Measurements from ENCODE around the gene TEAD1. TPM values are rescaled to one million over a fixed set of nuclear protein-coding genes. Genes with fewer than 3 reads are reported as not detected.

The TEAD1 gene
- polyA plus RNA-seq, 1 donor from 2014 or later: 12.2 TPM

GRCh38 chr11:12653729-12654128, 20.5 kb upstream of the TEAD1 start:
- Histone ChIP-seq H3K79me2 (replicated peaks; ENCODE audit: insufficient read depth, low read length) (no peaks in the 10 kb centered on the region), H3K9ac (ENCODE audit: low read length) (no peak overlapping the region), H2AFZ (ENCODE audit: low read depth, low read length) (no peak overlapping the region), H3K4me3 (ENCODE audit: low read length) (no peak overlapping the region), H3K36me3 (ENCODE audit: insufficient read depth, low read length) (no peaks in the 10 kb centered on the region), H3K4me2 (ENCODE audit: low read length) (no peak overlapping the region), H3F3A (ENCODE audit: insufficient read depth, low read length, poor library complexity, severe bottlenecking) (no peaks in the 10 kb centered on the region), H3K9me2 (ENCODE audit: insufficient read depth, low read length) (no peaks in the 10 kb centered on the region), H4K20me1 (ENCODE audit: insufficient read depth) (no peaks in the 10 kb centered on the region), H3K27me3 (ENCODE audit: insufficient read depth, low read depth, low read length) (no peaks in the 10 kb centered on the region), H3K9me3 (ENCODE audit: low read length) (no peaks in the 10 kb centered on the region), H3K27ac (ENCODE audit: low read length) (no peak overlapping the region)
- TF ChIP-seq SMC3 (conservative IDR thresholded peaks at IDR 0.05; ENCODE audit: poor library complexity): no peak

DNA sequence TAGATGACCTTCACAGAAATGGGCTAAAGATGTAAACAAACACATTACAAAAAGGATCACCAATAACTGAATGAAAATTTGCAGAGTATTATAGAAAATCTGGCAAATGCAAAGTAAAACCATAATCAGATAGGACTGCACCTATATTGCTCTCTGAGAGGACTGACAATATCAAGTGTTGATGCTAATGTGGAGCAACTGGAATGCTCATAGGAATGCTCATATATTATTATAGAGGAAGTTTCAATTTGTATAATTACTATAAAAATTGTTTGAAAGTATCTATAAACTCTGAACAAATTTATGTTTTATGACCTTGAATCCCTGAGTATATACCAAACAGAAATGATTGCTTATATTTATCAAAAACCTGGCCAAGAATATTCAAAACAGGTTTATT, 18.4 kb upstream of the TEAD1 start:
- Histone ChIP-seq H4K20me1 (ENCODE audit: insufficient read depth) (no peaks in the 10 kb centered on the region), H3K79me2 (replicated peaks; ENCODE audit: insufficient read depth, low read length) (no peaks in the 10 kb centered on the region), H3K4me3 (ENCODE audit: low read length) (no peak overlapping the region), H3K27me3 (ENCODE audit: insufficient read depth, low read depth, low read length) (no peaks in the 10 kb centered on the region), H3K9me2 (ENCODE audit: insufficient read depth, low read length) (no peaks in the 10 kb centered on the region), H3K4me2 (ENCODE audit: low read length) (no peak overlapping the region), H3F3A (ENCODE audit: insufficient read depth, low read length, poor library complexity, severe bottlenecking) (no peaks in the 10 kb centered on the region), H3K27ac (ENCODE audit: low read length) (no peak overlapping the region), H2AFZ (ENCODE audit: low read depth, low read length) (no peak overlapping the region), H3K36me3 (ENCODE audit: insufficient read depth, low read length) (no peaks in the 10 kb centered on the region), H3K9me3 (ENCODE audit: low read length) (no peaks in the 10 kb centered on the region), H3K9ac (ENCODE audit: low read length) (no peak overlapping the region)
- TF ChIP-seq EZH2 (IDR thresholded peaks at IDR 0.05; ENCODE audit: borderline replicate concordance, insufficient read depth, low read length, poor library complexity, severe bottlenecking) (no peak), EP300 (conservative IDR thresholded peaks at IDR 0.05; ENCODE audit: poor library complexity, severe bottlenecking) (no peak), SMC3 (conservative IDR thresholded peaks at IDR 0.05; ENCODE audit: poor library complexity) (no peak), MXI1 (conservative IDR thresholded peaks at IDR 0.05; ENCODE audit: poor library complexity, severe bottlenecking) (no peak), POLR2AphosphoS5 (IDR thresholded peaks at IDR 0.05) (no peak), RAD21 (conservative IDR thresholded peaks at IDR 0.05) (no peak), TAF1 (IDR thresholded peaks at IDR 0.05; ENCODE audit: low read depth) (no peak)
- TF ChIP-seq, protein P1, sequence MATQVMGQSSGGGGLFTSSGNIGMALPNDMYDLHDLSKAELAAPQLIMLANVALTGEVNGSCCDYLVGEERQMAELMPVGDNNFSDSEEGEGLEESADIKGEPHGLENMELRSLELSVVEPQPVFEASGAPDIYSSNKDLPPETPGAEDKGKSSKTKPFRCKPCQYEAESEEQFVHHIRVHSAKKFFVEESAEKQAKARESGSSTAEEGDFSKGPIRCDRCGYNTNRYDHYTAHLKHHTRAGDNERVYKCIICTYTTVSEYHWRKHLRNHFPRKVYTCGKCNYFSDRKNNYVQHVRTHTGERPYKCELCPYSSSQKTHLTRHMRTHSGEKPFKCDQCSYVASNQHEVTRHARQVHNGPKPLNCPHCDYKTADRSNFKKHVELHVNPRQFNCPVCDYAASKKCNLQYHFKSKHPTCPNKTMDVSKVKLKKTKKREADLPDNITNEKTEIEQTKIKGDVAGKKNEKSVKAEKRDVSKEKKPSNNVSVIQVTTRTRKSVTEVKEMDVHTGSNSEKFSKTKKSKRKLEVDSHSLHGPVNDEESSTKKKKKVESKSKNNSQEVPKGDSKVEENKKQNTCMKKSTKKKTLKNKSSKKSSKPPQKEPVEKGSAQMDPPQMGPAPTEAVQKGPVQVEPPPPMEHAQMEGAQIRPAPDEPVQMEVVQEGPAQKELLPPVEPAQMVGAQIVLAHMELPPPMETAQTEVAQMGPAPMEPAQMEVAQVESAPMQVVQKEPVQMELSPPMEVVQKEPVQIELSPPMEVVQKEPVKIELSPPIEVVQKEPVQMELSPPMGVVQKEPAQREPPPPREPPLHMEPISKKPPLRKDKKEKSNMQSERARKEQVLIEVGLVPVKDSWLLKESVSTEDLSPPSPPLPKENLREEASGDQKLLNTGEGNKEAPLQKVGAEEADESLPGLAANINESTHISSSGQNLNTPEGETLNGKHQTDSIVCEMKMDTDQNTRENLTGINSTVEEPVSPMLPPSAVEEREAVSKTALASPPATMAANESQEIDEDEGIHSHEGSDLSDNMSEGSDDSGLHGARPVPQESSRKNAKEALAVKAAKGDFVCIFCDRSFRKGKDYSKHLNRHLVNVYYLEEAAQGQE (IDR thresholded peaks at IDR 0.05; ENCODE audit: borderline replicate concordance): no peak
- TF ChIP-seq, protein P2, sequence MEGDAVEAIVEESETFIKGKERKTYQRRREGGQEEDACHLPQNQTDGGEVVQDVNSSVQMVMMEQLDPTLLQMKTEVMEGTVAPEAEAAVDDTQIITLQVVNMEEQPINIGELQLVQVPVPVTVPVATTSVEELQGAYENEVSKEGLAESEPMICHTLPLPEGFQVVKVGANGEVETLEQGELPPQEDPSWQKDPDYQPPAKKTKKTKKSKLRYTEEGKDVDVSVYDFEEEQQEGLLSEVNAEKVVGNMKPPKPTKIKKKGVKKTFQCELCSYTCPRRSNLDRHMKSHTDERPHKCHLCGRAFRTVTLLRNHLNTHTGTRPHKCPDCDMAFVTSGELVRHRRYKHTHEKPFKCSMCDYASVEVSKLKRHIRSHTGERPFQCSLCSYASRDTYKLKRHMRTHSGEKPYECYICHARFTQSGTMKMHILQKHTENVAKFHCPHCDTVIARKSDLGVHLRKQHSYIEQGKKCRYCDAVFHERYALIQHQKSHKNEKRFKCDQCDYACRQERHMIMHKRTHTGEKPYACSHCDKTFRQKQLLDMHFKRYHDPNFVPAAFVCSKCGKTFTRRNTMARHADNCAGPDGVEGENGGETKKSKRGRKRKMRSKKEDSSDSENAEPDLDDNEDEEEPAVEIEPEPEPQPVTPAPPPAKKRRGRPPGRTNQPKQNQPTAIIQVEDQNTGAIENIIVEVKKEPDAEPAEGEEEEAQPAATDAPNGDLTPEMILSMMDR (IDR thresholded peaks at IDR 0.05; ENCODE audit: poor library complexity, severe bottlenecking): no peak

DNA sequence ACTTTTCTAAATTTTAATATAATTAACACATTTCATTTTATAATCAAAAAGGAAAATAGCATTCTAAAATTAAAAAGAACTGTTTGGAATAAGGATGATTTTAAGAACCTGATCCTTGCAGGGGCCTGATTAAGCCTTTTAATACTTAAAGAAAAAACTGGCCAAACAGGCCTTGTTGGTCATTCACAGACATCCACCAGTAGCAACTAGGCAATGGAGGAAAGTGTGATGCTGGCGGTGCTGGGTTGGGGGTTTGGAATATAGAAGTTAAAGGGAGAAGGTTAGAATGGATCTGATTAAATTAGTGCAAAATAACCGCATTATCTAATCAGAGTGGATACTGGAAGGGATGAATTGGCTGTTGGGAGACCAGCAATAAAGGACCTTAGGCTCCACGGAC, 16.9 kb upstream of the TEAD1 start:
- no peaks in the 10 kb centered on the region for H3K27me3 ChIP-seq (ENCODE audit: insufficient read depth, low read depth, low read length)
- no peak overlapping the region for H3K4me2 ChIP-seq (ENCODE audit: low read length)
- no peaks in the 10 kb centered on the region for H3K9me3 ChIP-seq (ENCODE audit: low read length)
- no peaks in the 10 kb centered on the region for H3K79me2 ChIP-seq (replicated peaks; ENCODE audit: insufficient read depth, low read length)
- H2AFZ ChIP-seq (ENCODE audit: low read depth, low read length): no peak overlapping the region
- H3K9me2 ChIP-seq (ENCODE audit: insufficient read depth, low read length): no peaks in the 10 kb centered on the region
- H3K36me3 ChIP-seq (ENCODE audit: insufficient read depth, low read length): no peaks in the 10 kb centered on the region
- no peak overlapping the region for H3K9ac ChIP-seq (ENCODE audit: low read length)
- H3K27ac ChIP-seq (ENCODE audit: low read length): no peak overlapping the region
- no peak overlapping the region for H3K4me3 ChIP-seq (ENCODE audit: low read length)
- no peaks in the 10 kb centered on the region for H3F3A ChIP-seq (ENCODE audit: insufficient read depth, low read length, poor library complexity, severe bottlenecking)
- H4K20me1 ChIP-seq (ENCODE audit: insufficient read depth): no peaks in the 10 kb centered on the region
- TF ChIP-seq RAD21 (conservative IDR thresholded peaks at IDR 0.05) (no peak), EZH2 (IDR thresholded peaks at IDR 0.05; ENCODE audit: borderline replicate concordance, insufficient read depth, low read length, poor library complexity, severe bottlenecking) (no peak), EP300 (conservative IDR thresholded peaks at IDR 0.05; ENCODE audit: poor library complexity, severe bottlenecking) (no peak), TAF1 (IDR thresholded peaks at IDR 0.05; ENCODE audit: low read depth) (no peak)
- TF ChIP-seq, protein P1 (IDR thresholded peaks at IDR 0.05; ENCODE audit: borderline replicate concordance): no peak

All from neural cell (in vitro differentiated cells).